ENCODE results near the gene CBARP.
A peak's percentile ranks its signal among the peaks of the same experiment; 100 is the strongest.

CBARP gene

DNA sequence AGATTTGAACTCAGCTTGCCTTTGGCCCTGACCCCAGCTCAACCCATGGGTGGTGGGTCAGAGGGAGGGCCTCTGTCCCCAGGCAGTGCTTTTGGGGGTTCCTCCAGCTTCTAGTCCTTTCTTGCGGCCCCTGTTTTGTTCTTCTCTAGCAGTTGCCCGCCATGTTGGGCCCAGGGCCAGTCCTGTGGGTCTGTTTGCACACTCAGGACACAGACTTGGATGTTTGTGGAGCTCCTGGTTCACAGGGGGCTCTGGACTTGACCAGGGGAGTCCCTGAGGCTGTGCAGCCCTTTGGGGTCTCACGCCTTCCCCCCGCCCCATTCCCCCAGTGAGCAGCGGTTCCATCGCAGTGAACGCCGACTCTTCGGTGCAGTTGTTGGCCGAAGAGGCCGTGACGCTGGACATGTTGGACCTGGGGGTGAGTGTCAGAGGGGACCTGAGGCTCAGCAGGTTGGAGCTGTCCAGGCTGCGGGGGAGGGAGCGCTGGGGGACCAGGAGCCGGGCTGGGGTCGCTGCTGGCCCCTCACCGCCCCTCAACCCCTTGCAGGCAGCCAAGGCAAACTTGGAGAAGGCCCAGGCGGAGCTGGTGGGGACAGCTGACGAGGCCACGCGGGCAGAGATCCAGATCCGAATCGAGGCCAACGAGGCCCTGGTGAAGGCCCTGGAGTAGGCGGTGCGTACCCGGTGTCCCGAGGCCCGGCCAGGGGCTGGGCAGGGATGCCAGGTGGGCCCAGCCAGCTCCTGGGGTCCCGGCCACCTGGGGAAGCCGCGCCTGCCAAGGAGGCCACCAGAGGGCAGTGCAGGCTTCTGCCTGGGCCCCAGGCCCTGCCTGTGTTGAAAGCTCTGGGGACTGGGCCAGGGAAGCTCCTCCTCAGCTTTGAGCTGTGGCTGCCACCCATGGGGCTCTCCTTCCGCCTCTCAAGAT is 6.2 kb upstream of the CBARP start (continued):
- TF ChIP-seq PRDM6 (tag by site-specific recombination; IDR thresholded peaks at IDR 0.05): no peak
- no peak for TF ChIP-seq ZNF169 (tag by site-specific recombination; IDR thresholded peaks at IDR 0.05)
- no peak for TF ChIP-seq ZNF311 (tag by site-specific recombination; IDR thresholded peaks at IDR 0.05; ENCODE audit: borderline replicate concordance)
- 0 out of 2 replicates have a peak, but pooled peaks have one; percentile 35 for TF ChIP-seq ZNF423 (tag by site-specific recombination; IDR thresholded peaks at IDR 0.05)
- TF ChIP-seq PRDM4 (tag by site-specific recombination; IDR thresholded peaks at IDR 0.05): 0 out of 2 replicates have a peak, but pooled peaks have one; percentile 17
- TF ChIP-seq YY2 (tag by site-specific recombination; IDR thresholded peaks at IDR 0.05): no peak
- no peak for TF ChIP-seq HOXC10 (CRISPR knock-in tag; IDR thresholded peaks at IDR 0.05)
- TF ChIP-seq ZNF157 (tag by site-specific recombination; IDR thresholded peaks at IDR 0.05): no peak
- TF ChIP-seq, protein P1, sequence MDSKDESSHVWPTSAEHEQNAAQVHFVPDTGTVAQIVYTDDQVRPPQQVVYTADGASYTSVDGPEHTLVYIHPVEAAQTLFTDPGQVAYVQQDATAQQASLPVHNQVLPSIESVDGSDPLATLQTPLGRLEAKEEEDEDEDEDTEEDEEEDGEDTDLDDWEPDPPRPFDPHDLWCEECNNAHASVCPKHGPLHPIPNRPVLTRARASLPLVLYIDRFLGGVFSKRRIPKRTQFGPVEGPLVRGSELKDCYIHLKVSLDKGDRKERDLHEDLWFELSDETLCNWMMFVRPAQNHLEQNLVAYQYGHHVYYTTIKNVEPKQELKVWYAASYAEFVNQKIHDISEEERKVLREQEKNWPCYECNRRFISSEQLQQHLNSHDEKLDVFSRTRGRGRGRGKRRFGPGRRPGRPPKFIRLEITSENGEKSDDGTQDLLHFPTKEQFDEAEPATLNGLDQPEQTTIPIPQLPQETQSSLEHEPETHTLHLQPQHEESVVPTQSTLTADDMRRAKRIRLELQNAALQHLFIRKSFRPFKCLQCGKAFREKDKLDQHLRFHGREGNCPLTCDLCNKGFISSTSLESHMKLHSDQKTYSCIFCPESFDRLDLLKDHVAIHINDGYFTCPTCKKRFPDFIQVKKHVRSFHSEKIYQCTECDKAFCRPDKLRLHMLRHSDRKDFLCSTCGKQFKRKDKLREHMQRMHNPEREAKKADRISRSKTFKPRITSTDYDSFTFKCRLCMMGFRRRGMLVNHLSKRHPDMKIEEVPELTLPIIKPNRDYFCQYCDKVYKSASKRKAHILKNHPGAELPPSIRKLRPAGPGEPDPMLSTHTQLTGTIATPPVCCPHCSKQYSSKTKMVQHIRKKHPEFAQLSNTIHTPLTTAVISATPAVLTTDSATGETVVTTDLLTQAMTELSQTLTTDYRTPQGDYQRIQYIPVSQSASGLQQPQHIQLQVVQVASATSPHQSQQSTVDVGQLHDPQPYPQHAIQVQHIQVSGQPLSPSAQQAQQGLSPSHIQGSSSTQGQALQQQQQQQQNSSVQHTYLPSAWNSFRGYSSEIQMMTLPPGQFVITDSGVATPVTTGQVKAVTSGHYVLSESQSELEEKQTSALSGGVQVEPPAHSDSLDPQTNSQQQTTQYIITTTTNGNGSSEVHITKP (tag by site-specific recombination; IDR thresholded peaks at IDR 0.05): no peak
- no peak for TF ChIP-seq ZSCAN23 (tag by site-specific recombination; IDR thresholded peaks at IDR 0.05)
- TF ChIP-seq SP7 (tag by site-specific recombination; IDR thresholded peaks at IDR 0.05): peak; percentile 35
- peak; percentile 56 for TF ChIP-seq ZBTB8A (tag by site-specific recombination; IDR thresholded peaks at IDR 0.05)
- 0 out of 2 replicates have a peak, but pooled peaks have one; percentile 41 for TF ChIP-seq KLF16 (tag by site-specific recombination; IDR thresholded peaks at IDR 0.05)
- 0 out of 2 replicates have a peak, but pooled peaks have one; percentile 64 for TF ChIP-seq ZNF660 (tag by site-specific recombination; IDR thresholded peaks at IDR 0.05)
- TF ChIP-seq, protein P2, sequence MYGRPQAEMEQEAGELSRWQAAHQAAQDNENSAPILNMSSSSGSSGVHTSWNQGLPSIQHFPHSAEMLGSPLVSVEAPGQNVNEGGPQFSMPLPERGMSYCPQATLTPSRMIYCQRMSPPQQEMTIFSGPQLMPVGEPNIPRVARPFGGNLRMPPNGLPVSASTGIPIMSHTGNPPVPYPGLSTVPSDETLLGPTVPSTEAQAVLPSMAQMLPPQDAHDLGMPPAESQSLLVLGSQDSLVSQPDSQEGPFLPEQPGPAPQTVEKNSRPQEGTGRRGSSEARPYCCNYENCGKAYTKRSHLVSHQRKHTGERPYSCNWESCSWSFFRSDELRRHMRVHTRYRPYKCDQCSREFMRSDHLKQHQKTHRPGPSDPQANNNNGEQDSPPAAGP (tag by site-specific recombination; IDR thresholded peaks at IDR 0.05): peak; percentile 65; the same call in 1 of the 2 replicates
- no peak for TF ChIP-seq ZNF214 (tag by site-specific recombination; IDR thresholded peaks at IDR 0.05; ENCODE audit: borderline replicate concordance)
- TF ChIP-seq ZNF561 (tag by site-specific recombination; IDR thresholded peaks at IDR 0.05; ENCODE audit: borderline replicate concordance): peak; percentile 41; the same call in 1 of the 2 replicates
- no peak for TF ChIP-seq ZNF555 (tag by site-specific recombination; conservative IDR thresholded peaks at IDR 0.05)
- no peak for TF ChIP-seq ZNF133 (tag by site-specific recombination; IDR thresholded peaks at IDR 0.05)
- peak; percentile 18; the same call in 1 of the 2 replicates for TF ChIP-seq BCL11A (tag by site-specific recombination; IDR thresholded peaks at IDR 0.05; ENCODE audit: low read depth)
- TF ChIP-seq, protein P3, sequence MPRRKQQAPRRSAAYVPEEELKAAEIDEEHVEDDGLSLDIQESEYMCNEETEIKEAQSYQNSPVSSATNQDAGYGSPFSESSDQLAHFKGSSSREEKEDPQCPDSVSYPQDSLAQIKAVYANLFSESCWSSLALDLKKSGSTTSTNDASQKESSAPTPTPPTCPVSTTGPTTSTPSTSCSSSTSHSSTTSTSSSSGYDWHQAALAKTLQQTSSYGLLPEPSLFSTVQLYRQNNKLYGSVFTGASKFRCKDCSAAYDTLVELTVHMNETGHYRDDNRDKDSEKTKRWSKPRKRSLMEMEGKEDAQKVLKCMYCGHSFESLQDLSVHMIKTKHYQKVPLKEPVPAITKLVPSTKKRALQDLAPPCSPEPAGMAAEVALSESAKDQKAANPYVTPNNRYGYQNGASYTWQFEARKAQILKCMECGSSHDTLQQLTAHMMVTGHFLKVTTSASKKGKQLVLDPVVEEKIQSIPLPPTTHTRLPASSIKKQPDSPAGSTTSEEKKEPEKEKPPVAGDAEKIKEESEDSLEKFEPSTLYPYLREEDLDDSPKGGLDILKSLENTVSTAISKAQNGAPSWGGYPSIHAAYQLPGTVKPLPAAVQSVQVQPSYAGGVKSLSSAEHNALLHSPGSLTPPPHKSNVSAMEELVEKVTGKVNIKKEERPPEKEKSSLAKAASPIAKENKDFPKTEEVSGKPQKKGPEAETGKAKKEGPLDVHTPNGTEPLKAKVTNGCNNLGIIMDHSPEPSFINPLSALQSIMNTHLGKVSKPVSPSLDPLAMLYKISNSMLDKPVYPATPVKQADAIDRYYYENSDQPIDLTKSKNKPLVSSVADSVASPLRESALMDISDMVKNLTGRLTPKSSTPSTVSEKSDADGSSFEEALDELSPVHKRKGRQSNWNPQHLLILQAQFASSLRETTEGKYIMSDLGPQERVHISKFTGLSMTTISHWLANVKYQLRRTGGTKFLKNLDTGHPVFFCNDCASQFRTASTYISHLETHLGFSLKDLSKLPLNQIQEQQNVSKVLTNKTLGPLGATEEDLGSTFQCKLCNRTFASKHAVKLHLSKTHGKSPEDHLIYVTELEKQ (tag by site-specific recombination; IDR thresholded peaks at IDR 0.05; ENCODE audit: borderline replicate concordance): no peak
- peak; percentile 79 for TF ChIP-seq GLIS1 (tag by site-specific recombination; IDR thresholded peaks at IDR 0.05)
- no peak for TF ChIP-seq ZNF302 (tag by site-specific recombination; IDR thresholded peaks at IDR 0.05; ENCODE audit: low read depth)
- TF ChIP-seq ZSCAN30 (tag by site-specific recombination; IDR thresholded peaks at IDR 0.05): peak; percentile 61
- 0 out of 2 replicates have a peak, but pooled peaks have one; percentile 14 for TF ChIP-seq BCL11B (tag by site-specific recombination; IDR thresholded peaks at IDR 0.05; ENCODE audit: low read depth)

All from HEK293 (cell line).